PC-9 (cell line): ENCODE measurements around the gene ACP3. TPM values are rescaled to one million over a fixed set of nuclear protein-coding genes. Genes with fewer than 3 reads are reported as not detected.

Source experiments
- BruUV-seq: library from RNA; stranded (reverse); fragments of 400-500 nt; replicated peaks from 2 replicates; lab custom pipeline; 2021; lab: Mats Ljungman, UMichigan
- CTCF ChIA-PET: fragments of 300-600 bp; sonication (Branson Sonifier 250); formaldehyde crosslinking; loops from one replicate; lab custom pipeline; 2022; ENCODE audit warnings: antibody characterized with exemption; lab: Charles Lee
- POLR2A ChIA-PET: fragments of 300-600 bp; sonication (Branson Sonifier 250); formaldehyde crosslinking; loops from one replicate; lab custom pipeline; 2022; ENCODE audit warnings: antibody characterized with exemption; ENCODE audit not compliant: unreplicated experiment; lab: Charles Lee
- DNase-seq, 2 experiments: peaks; one replicate each; pipeline versions ENCODE4 v3.0.0 to v3.0.0-alpha.2; 2015 to 2022; ENCODE audit warnings: mixed read lengths in 1 of 2
- H2AFZ ChIP-seq: fragments of 200-600 bp; sonication (generic); 2 replicates; pipeline ENCODE4 v1.8.1; 2017; ENCODE audit warnings: antibody characterized with exemption
- H3F3A ChIP-seq: fragments of 200-600 bp; sonication (generic); 2 replicates; pipeline ENCODE4 v1.8.1; 2017; ENCODE audit warnings: antibody characterized with exemption, mild to moderate bottlenecking, low read depth; ENCODE audit not compliant: insufficient read depth
- H3K27ac ChIP-seq: fragments of 200-600 bp; sonication (generic); 2 replicates; pipeline ENCODE4 v1.6.1; 2016; ENCODE audit warnings: mixed run types
- H3K27me3 ChIP-seq: fragments of 200-600 bp; sonication (generic); 2 replicates; pipeline ENCODE4 v1.6.1; 2016; ENCODE audit warnings: low read depth, mixed run types; ENCODE audit not compliant: insufficient read depth
- H3K36me3 ChIP-seq: fragments of 200-600 bp; sonication (generic); 2 replicates; pipeline ENCODE4 v1.6.1; 2016; ENCODE audit warnings: low read depth, mixed run types
- H3K4me1 ChIP-seq: fragments of 200-600 bp; sonication (generic); replicated peaks from 2 replicates; pipeline ENCODE4 v1.6.1; 2016; ENCODE audit warnings: mixed run types; ENCODE audit not compliant: insufficient read depth
- H3K4me2 ChIP-seq: fragments of 200-600 bp; sonication (generic); 2 replicates; pipeline ENCODE4 v1.6.1; 2017; ENCODE audit warnings: mixed run types
- H3K4me3 ChIP-seq: fragments of 200-600 bp; sonication (generic); 2 replicates; pipeline ENCODE4 v1.6.1; 2016; ENCODE audit warnings: mixed run types
- H3K79me2 ChIP-seq: fragments of 200-600 bp; sonication (generic); 2 replicates; pipeline ENCODE4 v1.6.1; 2017; ENCODE audit warnings: low read depth, mixed run types
- H3K9me2 ChIP-seq: fragments of 200-600 bp; sonication (generic); 2 replicates; pipeline ENCODE4 v1.8.1; 2017; ENCODE audit warnings: mild to moderate bottlenecking; ENCODE audit not compliant: insufficient read depth
- H3K9me3 ChIP-seq: fragments of 200-600 bp; sonication (generic); 2 replicates; pipeline ENCODE4 v1.8.1; 2016; ENCODE audit warnings: low read depth; ENCODE audit not compliant: insufficient read depth
- H4K20me1 ChIP-seq: fragments of 200-600 bp; sonication (generic); 2 replicates; pipeline ENCODE4 v1.8.1; 2017; ENCODE audit not compliant: insufficient read depth
- CTCF ChIP-seq: fragments of 200-600 bp; sonication (generic); conservative IDR thresholded peaks from 2 replicates; pipeline ENCODE4 v1.6.1; 2017; ENCODE audit warnings: mixed run types, antibody characterized with exemption, mild to moderate bottlenecking, moderate library complexity
- EZH2 ChIP-seq: fragments of 200-600 bp; sonication (generic); IDR thresholded peaks from 2 replicates; pipeline ENCODE4 v1.8.0; 2017; ENCODE audit warnings: antibody characterized with exemption, low read depth
- intact Hi-C: fragments of 100-400 bp; cut with micrococcal nuclease; formaldehyde crosslinking; loops from one replicate; pipeline ENCODE4 v1.10.0; 2022; ENCODE audit not compliant: unreplicated experiment
- total RNA-seq: library from RNA; stranded (reverse); gene quantifications from 2 replicates; pipeline ENCODE4 v1.2.3, GENCODE V29; 2021

The ACP3 gene
- total RNA-seq, 1 experiment from 2014 or later: 3.5 TPM

- H3K4me3 ChIP-seq: no peak overlapping the region
- H4K20me1 ChIP-seq: no peaks in the 10 kb centered on the region
- no peaks in the 10 kb centered on the region for H3K9me3 ChIP-seq
- ChIA-PET CTCF (interaction anchor here (1.9 kb wide), 1 partner anchor 47 kb away, joined by 12 read pairs; no protein-coding TSS in a partner anchor), POLR2A (no interaction called here)
- peaks cover 11% of the 10 kb centered on the region; the same call in 1 of the 2 replicates for H3F3A ChIP-seq
- no peaks in the 10 kb centered on the region for H3K9me2 ChIP-seq
- no peak overlapping the region for H3K4me2 ChIP-seq
- TF ChIP-seq EZH2 (no peak), CTCF (no peak)
- peaks cover 20% of the 10 kb centered on the region for H3K4me1 ChIP-seq
- no peaks in the 10 kb centered on the region for H3K79me2 ChIP-seq
- no TSS peak for BruUV-seq
- no peak for DNase-seq
- no peaks in the 10 kb centered on the region for H3K27me3 ChIP-seq
- intact Hi-C loops: no loop called here
- H3K27ac ChIP-seq: no peak overlapping the region
- H2AFZ ChIP-seq: no peak overlapping the region
- no peaks in the 10 kb centered on the region for H3K36me3 ChIP-seq
These were observed 33.6 kb downstream of the ACP3 start for GRCh38 chr3:132350814-132351213.

GRCh38 chr3:132351222-132351806 lies 34.1 kb downstream of the ACP3 start:
- BruUV-seq: no TSS peak
- Histone ChIP-seq H3K79me2 (no peaks in the 10 kb centered on the region), H3K4me3 (no peak overlapping the region), H4K20me1 (no peaks in the 10 kb centered on the region), H3K4me2 (no peak overlapping the region), H3F3A (peaks cover 8% of the 10 kb centered on the region; the same call in 1 of the 2 replicates), H2AFZ (no peak overlapping the region), H3K9me2 (no peaks in the 10 kb centered on the region), H3K36me3 (no peaks in the 10 kb centered on the region), H3K9me3 (no peaks in the 10 kb centered on the region), H3K27ac (no peak overlapping the region), H3K27me3 (no peaks in the 10 kb centered on the region), H3K4me1 (peaks cover 19% of the 10 kb centered on the region)
- no peak for DNase-seq
- ChIA-PET POLR2A (no interaction called here), CTCF (interaction anchor here (0.7 to 1.9 kb wide), 4 partner anchors 47 to 290 kb away, joined by 3 to 12 read pairs (median 6); no protein-coding TSS in a partner anchor)
- intact Hi-C loops: no loop called here
- no peak for TF ChIP-seq CTCF
- TF ChIP-seq EZH2: no peak

DNA sequence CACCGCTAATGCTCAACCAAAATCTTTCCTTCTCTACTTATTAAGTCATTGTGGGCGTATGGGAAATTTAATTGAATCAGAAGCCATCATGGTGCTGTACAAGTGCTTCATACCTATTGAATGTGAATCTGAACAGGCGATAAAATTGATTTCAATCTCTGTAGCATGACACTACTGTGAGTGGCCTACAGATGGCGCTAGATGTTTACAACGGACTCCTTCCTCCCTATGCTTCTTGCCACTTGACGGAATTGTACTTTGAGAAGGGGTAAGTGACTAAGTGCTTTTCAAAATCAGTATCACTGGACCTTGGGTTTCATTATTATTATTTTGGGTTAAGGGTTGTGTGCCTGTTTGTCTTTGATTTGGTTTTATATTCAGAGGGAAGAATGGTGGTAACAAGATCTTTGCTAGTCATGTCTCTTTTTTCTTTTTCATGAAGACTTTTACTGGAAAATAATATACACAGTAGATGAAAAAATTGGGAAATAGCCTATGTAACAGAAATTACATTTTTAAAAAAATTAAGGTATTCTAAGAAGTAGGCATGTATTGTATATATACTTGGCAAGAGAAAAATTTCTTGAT lies 35.4 kb downstream of the ACP3 start:
- Histone ChIP-seq H3K4me1 (peaks cover 7% of the 10 kb centered on the region), H3K4me3 (no peak overlapping the region), H4K20me1 (no peaks in the 10 kb centered on the region), H3K27me3 (no peaks in the 10 kb centered on the region), H3K9me2 (no peaks in the 10 kb centered on the region), H3K9me3 (no peaks in the 10 kb centered on the region), H3K4me2 (no peak overlapping the region), H3K79me2 (no peaks in the 10 kb centered on the region), H3K27ac (no peak overlapping the region), H3F3A (no peaks in the 10 kb centered on the region), H3K36me3 (no peaks in the 10 kb centered on the region), H2AFZ (no peak overlapping the region)
- POLR2A ChIA-PET: no interaction called here
- intact Hi-C loops: loop anchor here (1.0 to 2.0 kb wide), 2 partner anchors 47 to 290 kb away; no protein-coding TSS in a partner anchor
- no TSS peak for BruUV-seq
- CTCF ChIA-PET: interaction anchor here (1.0 to 1.9 kb wide), 3 partner anchors 40 to 289 kb away, joined by 3 to 12 read pairs (median 7); no protein-coding TSS in a partner anchor
- TF ChIP-seq EZH2: no peak
- peak; percentile 90 for TF ChIP-seq CTCF
- peak; percentile 53 to 55 for DNase-seq
